Transverse colon (tissue), 4 donors: ENCODE measurements around the gene LKAAEAR1. TPM values are rescaled to one million over a fixed set of nuclear protein-coding genes. Genes with fewer than 3 reads are reported as not detected.

Source experiments
- DNase-seq: peaks from one replicate; pipeline ENCODE4 v3.0.0-alpha.2; 2019
- H3K27ac ChIP-seq, 4 donors: fragments of 200-600 bp; sonication (generic); 2 replicates each; pipeline ENCODE4 v1.5.1; 2016 to 2018; ENCODE audit warnings: inconsistent platforms in 4 of 4
- H3K27me3 ChIP-seq: fragments of 200-600 bp; sonication (generic); 2 replicates; pipeline ENCODE4 v1.5.1; 2017; ENCODE audit warnings: inconsistent platforms
- H3K36me3 ChIP-seq, 4 donors: fragments of 200-600 bp; sonication (generic); 2 replicates each; pipeline ENCODE4 v1.5.1; 2017 to 2019; ENCODE audit warnings: inconsistent platforms in 4 of 4
- H3K4me1 ChIP-seq, 4 donors: fragments of 200-600 bp; sonication (generic); 2 replicates each; pipeline ENCODE4 v1.5.1; 2017 to 2020; ENCODE audit warnings: inconsistent platforms in 4 of 4
- H3K4me3 ChIP-seq, 4 donors: fragments of 200-600 bp; sonication (generic); 1 replicate in 1 of 4; 2 replicates in 3 of 4; pipeline versions ENCODE4 v1.5.1 to v1.6.1; 2017 to 2019; ENCODE audit warnings: inconsistent platforms in 4 of 4
- H3K9me3 ChIP-seq, 2 donors: fragments of 200-600 bp; sonication (generic); 2 replicates each; pipeline ENCODE4 v1.5.1; 2017 to 2019; ENCODE audit warnings: inconsistent platforms in 2 of 2
- EP300 ChIP-seq: sonication (generic); formaldehyde crosslinking; IDR thresholded peaks from one replicate; pipeline ENCODE4 v1.6.1; 2017; ENCODE audit warnings: antibody characterized with exemption, low read depth
- POLR2A ChIP-seq: fragments of 450-650 bp; IDR thresholded peaks from one replicate; pipeline ENCODE4 v1.6.1; 2016; ENCODE audit warnings: antibody characterized with exemption, mild to moderate bottlenecking, moderate library complexity
- POLR2AphosphoS5 ChIP-seq, 3 donors: sonication (generic); formaldehyde crosslinking; IDR thresholded peaks; one replicate each; pipeline ENCODE4 v1.6.1; 2016; ENCODE audit warnings: antibody characterized with exemption in 3 of 3
- WGBS, 2 donors: methylation state at CpG; one replicate each; pipeline ENCODE4 v1.1.5; 2018; ENCODE audit warnings: low coverage in 1 of 2; 5-methylcytosine and 5-hydroxymethylcytosine counted together
- in situ Hi-C, 4 donors: fragments of 200-750 bp; cut with MboI; loops; one replicate each; pipeline versions ENCODE4 v1.15.0 to v1.15.1; 2017; ENCODE audit warnings: low sequenced_read_pairs in 3 of 4, low pct_ligation_motif_present in 1 of 4, low pct_unique_long_range_greater_than_20kb in 1 of 4
- intact Hi-C: fragments of 100-400 bp; cut with DNase I; formaldehyde crosslinking; loops from one replicate; pipeline ENCODE4 v1.15.1; 2023; ENCODE audit warnings: low total_unique reads
- total RNA-seq, 4 donors: library from RNA; depleted of rRNA; stranded (reverse); fragments of >200 nt; gene quantifications; one replicate each; pipeline ENCODE4 v1.1.0, GENCODE V29; 2016
- TF ChIP-seq, protein P1 (sequence below), 5 experiments: fragments of 200-600 bp in 3 of 5; fragments of 450-650 bp in 2 of 5; sonication (generic) in 3 of 5; IDR thresholded peaks; 1 replicate in 2 of 5; 2 replicates in 3 of 5; pipeline ENCODE4 v1.5.1; 2016 to 2017; ENCODE audit warnings: antibody characterized with exemption in 5 of 5, inconsistent platforms in 3 of 5, mild to moderate bottlenecking in 2 of 5, moderate library complexity in 1 of 5

The LKAAEAR1 gene
- total RNA-seq, 4 donors from 2014 or later, result not detected

DNA sequence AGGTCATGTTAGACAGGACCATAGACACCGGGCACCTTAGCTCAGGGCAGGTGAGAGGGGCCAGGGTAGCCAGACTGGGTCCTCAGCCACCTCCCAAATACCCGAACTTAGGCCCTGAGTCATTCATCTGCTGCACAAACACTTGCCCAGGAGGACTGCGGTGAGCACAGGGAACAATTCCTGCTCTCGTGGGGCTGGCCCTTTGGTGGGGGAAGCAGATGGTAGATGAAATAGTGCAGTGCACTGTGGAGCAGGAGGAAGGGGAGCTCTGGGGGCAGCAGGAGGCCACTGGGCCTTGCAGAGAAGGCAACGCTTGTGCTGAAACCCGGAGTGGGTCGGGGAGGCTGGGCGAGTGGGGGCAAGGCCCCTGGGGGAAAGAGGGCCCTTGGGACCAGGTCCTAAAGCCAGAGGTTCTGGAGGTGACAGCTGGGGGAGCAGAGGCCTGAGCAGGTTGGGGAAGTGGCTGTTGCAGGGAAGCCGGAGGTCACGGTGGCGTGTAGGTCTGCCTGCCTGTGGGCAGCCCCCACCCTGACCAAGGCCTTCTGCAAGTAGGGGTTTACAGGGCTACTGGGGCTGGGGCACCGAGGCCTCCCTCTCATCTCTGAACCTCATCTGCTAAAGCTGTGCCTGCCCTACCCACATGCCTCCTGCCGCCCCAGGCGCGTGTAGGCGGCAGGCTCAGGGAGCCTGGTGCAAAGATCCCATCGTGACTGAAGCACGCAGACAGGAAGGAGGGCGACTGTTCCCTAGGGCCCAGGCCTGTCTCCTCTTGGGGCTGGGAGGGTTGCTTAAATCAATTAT lies 27.8 kb upstream of the LKAAEAR1 start:
- Histone ChIP-seq H3K27me3 (peaks cover 2% of the 10 kb centered on the region), H3K4me1 (no peaks in the 10 kb centered on the region), H3K9me3 (no peaks in the 10 kb centered on the region), H3K4me3 (no peak overlapping the region), H3K27ac (no peak overlapping the region), H3K36me3 (no peaks in the 10 kb centered on the region)
- 60 to 74% methylated on average over 2 to 18 of the region's 19 CpGs for WGBS, 2 donors
- DNase-seq, result peak; percentile 3
- intact Hi-C loops (loop anchor here (5.0 kb wide), 1 partner anchor 75 kb away; the partner anchor contains the start of gene C20orf204), in situ Hi-C loops (no loop called here)
- no peak for TF ChIP-seq POLR2A
- TF ChIP-seq, protein P1, sequence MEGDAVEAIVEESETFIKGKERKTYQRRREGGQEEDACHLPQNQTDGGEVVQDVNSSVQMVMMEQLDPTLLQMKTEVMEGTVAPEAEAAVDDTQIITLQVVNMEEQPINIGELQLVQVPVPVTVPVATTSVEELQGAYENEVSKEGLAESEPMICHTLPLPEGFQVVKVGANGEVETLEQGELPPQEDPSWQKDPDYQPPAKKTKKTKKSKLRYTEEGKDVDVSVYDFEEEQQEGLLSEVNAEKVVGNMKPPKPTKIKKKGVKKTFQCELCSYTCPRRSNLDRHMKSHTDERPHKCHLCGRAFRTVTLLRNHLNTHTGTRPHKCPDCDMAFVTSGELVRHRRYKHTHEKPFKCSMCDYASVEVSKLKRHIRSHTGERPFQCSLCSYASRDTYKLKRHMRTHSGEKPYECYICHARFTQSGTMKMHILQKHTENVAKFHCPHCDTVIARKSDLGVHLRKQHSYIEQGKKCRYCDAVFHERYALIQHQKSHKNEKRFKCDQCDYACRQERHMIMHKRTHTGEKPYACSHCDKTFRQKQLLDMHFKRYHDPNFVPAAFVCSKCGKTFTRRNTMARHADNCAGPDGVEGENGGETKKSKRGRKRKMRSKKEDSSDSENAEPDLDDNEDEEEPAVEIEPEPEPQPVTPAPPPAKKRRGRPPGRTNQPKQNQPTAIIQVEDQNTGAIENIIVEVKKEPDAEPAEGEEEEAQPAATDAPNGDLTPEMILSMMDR (IDR thresholded peaks at IDR 0.05), result no peak
- TF ChIP-seq EP300, result no peak
- no peak for TF ChIP-seq POLR2AphosphoS5 (IDR thresholded peaks at IDR 0.05)

DNA sequence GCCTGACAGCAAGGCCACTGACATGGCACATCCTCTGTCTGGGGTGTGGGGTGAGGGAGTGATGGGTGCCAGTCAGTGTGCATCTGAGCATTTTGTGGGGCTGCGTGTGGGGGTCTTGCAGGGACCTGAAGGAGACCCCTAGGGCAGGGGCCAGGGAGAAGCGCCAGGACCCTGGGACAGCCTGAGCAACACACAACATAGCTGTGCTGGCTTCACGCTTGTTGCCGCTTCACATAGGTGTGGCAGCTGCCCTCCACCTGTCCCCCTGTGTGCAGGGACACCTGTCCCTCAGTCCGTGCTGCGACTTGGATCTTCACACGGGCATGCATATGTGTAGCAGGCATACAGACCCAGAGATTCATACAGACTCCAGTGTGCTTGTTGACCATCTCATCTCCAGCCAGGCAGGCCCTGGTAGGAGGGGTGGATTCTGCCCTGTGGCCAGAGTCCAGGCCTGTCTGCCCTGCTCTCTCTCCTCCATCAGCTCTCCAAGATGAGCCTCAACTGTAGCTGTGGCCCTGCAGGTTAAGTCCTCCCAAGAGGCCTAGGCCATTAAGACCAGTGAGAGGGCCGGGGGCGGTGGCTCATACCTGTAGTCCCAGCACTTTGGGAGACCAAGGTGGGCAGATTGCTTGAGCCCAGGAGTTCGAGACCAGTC lies 26.3 kb upstream of the LKAAEAR1 start:
- no peaks in the 10 kb centered on the region for H3K9me3 ChIP-seq
- H3K36me3 ChIP-seq, result no peaks in the 10 kb centered on the region
- 86% methylated on average over 9 of the region's 10 CpGs; no CpG with 5 or more reads in 1 of the 2 donors for WGBS, 2 donors
- H3K27me3 ChIP-seq, result peaks cover 2% of the 10 kb centered on the region
- intact Hi-C loops, result loop anchor here (5.0 kb wide), 1 partner anchor 73 kb away; the partner anchor contains the start of gene C20orf204
- DNase-seq, result peak; percentile 2
- H3K4me3 ChIP-seq, result no peak overlapping the region
- H3K4me1 ChIP-seq, result no peaks in the 10 kb centered on the region
- no peak overlapping the region for H3K27ac ChIP-seq
- in situ Hi-C loops, result no loop called here
- TF ChIP-seq POLR2AphosphoS5 (IDR thresholded peaks at IDR 0.05) (no peak), POLR2A (no peak), EP300 (no peak)
- TF ChIP-seq, protein P1 (IDR thresholded peaks at IDR 0.05), result no peak

DNA sequence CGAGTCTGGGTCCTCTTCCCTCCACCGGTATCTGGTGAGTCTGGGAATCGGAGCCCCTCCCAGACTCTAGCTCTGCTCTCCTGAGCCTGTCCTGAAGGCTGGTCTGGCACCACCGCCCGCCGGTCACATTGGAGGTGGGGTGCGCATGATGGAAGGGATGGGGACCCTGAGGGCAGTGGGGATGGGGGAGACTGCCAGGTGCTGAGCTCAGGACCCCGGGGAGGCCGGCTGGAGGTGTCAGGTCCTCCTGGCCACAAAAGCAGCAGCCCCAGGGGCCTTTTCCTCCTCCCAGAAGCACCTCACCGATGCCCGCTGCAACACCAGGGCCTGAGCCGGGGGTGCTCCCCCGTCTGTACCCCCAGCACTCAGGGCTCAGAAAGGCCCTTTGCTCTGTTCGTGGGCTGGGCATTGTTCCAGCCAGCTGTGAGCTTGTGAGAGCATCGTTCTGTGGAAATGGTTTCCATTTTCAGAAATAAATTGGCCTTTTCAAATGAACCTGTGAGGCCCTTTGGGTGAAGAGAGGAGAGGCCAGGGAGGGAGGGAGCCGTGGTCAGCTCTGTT lies 25.7 kb upstream of the LKAAEAR1 start:
- peak; percentile 3 for DNase-seq

DNA sequence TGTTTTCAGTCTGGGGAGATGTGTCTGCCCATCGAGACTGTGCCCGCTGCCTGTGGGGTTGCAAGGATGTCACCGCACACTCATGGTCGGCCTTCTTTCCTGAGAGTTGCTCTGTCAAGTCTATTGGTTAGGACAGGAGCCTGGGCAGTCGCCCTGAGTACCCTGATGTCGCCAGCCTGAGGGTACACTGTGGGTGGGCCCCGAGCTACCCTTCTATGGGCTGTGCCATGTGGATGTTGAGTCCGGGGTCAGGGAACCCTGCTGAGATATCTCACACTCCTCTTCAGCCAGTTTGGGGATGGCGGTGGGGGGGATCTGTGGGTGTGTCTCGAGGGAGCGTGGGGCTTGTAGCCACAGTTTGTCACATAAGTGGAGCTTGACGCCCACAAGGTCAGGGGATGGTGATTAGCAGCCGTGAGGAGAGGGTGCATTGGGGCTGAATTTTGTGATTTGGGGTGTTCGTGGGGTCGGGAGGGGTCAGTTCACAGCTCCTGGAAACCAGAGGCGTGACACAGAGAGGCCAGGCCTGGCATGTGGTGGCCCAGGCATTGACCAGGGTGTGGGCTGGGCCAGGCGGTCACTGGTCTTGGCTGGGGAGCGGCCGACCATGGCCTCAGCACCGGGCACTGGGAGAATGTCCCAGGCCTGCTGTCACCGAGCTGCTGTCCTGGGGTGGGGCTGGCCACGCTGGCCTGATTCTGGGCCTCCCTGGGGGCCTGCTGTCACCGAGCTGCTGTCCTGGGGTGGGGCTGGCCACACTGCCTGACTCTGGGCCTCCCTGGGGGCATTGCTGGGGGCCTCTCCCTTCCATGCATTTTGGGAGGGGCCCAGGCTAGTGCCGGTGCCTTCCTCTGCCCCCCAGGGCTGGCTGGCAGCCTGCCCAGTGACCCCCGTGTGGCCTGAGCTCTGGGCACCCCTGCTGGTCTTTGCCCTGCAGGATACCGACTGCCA lies 24.8 kb upstream of the LKAAEAR1 start:
- no peak for TF ChIP-seq POLR2AphosphoS5 (IDR thresholded peaks at IDR 0.05)
- TF ChIP-seq, protein P1 (IDR thresholded peaks at IDR 0.05), result no peak
- no peak for TF ChIP-seq POLR2A
- TF ChIP-seq EP300, result no peak
- Histone ChIP-seq H3K4me3 (no peak overlapping the region), H3K27me3 (peaks cover 5% of the 10 kb centered on the region), H3K9me3 (no peaks in the 10 kb centered on the region), H3K4me1 (no peaks in the 10 kb centered on the region), H3K27ac (no peak overlapping the region), H3K36me3 (no peaks in the 10 kb centered on the region)
- intact Hi-C loops, result no loop called here
- DNase-seq, result peak; percentile 4
- in situ Hi-C loops, result no loop called here
- 70 to 74% methylated on average over 2 to 26 of the region's 26 CpGs for WGBS, 2 donors

More for the DNA sequence above, 25.7 kb upstream of the LKAAEAR1 start:
- H3K36me3 ChIP-seq, result no peaks in the 10 kb centered on the region
- H3K4me1 ChIP-seq, result no peaks in the 10 kb centered on the region
- in situ Hi-C loops, result no loop called here
- no peak for TF ChIP-seq EP300
- peaks cover 2% of the 10 kb centered on the region for H3K27me3 ChIP-seq
- no peaks in the 10 kb centered on the region for H3K9me3 ChIP-seq
- H3K27ac ChIP-seq, result no peak overlapping the region
- intact Hi-C loops, result loop anchor here (5.0 kb wide), 1 partner anchor 73 kb away; the partner anchor contains the start of gene C20orf204
- WGBS, 2 donors, result 73% methylated on average over 16 of the region's 16 CpGs; no CpG with 5 or more reads in 1 of the 2 donors
- no peak overlapping the region for H3K4me3 ChIP-seq
